Measurements from ENCODE around the gene MGRN1.

The MGRN1 gene

DNA sequence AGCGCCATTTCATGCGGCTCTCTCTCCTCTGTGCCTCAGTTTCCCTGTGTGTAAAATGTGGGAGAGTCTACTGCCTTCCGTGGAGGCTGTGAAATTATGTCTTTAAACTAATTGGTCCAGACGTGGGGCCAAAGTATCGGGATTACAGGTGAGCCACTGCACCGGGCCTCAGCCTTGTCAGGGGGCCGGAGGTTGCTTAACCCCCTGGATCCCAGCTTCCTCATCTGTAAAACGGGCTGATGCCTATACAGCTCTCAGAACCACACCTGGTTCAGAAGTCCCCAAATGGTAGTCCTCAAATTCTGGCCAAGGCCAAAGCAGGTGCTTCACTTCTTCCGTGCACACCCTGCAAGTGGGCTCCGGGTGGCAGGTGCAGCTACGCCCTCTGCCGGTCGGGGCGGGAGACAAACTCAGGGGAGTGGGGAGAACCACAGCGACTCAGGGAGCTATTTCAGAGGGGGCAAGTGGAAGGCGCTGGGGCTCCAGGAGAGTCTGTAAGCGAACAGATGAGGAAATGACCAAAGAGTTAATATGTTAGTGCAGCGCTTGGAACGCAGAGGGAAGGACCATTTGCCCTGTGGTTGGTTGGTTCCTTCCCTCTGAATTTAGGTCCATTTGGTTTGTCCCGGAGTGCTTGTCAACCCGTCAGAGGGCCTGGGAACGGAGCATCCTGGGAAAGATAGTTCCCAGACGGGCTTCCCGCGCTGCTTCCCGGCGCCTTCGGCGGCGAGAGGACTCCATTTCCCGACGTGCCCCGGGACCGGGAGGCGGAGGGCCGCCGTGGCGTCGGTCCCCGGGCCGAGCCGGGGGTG is at the start of gene MGRN1:
TSS of gene MGRN1 (plus strand) at position 812 of the 812 bp plus-strand sequence. CDS start 135 bp downstream, outside the sequence.
- peak; percentile 96 for DNase-seq

DNA sequence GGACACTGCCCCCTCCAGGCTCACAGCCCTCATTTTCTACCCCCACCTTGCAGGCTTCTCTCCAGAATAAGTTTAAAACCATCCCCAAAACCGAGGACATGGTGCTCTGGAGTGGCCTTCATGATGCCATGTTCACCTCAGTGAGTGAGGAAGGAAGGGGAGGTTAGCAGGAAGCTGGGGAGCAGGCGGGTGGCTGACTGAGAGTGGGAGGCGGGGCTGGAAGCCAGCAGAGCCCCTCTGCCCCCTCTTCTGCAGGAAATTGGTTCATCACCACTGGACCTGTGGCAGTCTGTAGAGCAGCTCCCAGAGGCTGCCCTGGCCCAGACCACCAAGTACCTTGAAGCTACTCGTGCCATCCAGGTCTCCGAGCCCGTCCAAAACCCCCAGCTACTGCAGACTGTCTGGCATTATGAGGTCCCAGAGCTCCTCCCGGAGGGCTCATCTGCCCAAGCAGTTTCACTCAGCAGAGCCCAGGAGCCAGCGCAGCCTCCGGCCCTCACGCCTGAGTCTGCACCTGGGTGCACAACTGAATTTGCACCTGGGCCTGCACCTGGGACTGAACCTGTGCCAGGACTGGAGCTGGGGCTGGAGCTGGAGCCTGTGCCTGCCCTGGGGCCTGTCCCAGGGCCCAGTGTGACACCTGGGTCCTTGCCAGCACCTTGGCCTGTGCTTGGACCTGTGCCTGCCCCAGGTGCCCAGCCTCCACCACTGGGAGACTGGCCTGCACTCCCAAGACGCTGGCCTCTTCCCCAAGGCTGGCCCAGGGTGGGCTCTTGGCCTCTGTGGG is 49.5 kb upstream of the MGRN1 start:
- DNase-seq = no peak

DNA sequence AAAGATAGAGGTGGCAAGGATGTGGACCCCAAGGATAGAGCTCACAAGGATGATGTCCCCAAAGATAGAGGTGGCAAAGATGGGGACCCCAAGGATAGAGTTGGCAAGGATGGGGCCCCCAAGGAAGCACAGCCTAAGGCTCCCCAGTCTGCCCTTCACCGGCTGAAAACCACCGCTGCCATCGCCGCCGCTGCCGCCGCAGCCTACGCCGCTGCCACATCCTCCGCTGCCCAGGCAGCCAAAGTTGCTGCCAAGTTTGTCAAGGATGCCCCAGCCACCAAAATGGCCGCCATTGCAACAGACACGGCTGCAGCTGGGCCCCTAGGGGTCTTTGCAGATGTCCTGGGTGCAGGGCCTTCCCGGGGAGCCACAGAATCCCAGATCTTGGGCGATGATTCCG is 48.6 kb upstream of the MGRN1 start:
- no peak for DNase-seq

DNA sequence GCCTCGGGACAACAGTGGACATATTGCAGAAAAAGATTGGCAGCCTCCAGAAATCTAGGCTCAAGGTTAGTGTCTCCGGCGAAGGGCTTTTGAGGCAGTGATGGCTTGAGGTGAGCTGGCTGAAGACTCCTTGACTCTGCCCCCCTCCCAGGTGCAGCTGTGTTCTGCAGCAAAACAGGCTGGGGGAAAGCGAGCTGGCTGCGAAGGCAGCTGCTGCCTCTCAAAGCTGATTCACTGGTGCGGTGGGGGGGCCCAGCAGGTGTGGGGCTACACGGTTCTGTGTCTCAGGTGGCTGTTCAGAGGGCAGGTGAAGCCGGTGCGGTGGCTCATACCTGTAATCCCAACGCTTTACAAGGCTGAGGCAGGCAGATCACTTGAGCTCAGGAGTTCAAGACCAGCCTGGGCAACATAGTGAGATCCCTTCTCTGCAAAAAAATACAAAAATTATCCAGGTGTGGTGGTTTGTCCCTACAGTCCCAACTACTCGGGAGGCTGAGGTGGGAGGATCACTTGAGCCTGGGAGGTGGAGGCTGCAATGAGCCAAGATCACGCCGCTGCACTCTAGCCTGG is 45.6 kb upstream of the MGRN1 start:
- no peak for DNase-seq

DNA sequence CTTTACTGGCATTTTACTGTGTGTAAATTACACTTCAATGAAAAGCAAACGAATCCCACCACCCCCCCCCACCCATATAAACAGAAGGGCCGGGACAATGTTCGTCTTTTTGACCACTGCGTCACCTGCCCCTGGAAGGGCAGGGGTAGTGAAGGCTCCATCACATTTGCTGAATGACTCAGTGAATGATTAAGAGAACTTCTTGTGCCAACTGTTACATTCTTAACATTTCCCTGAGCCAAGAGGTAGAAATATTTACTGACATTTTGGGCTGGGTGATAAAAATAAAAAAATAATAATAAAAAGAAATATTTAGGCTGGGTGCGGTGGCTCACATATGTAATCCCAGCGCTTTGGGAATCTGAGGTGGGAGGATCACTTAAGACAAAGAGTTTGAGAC is 44.4 kb upstream of the MGRN1 start:
- DNase-seq = no peak

DNA sequence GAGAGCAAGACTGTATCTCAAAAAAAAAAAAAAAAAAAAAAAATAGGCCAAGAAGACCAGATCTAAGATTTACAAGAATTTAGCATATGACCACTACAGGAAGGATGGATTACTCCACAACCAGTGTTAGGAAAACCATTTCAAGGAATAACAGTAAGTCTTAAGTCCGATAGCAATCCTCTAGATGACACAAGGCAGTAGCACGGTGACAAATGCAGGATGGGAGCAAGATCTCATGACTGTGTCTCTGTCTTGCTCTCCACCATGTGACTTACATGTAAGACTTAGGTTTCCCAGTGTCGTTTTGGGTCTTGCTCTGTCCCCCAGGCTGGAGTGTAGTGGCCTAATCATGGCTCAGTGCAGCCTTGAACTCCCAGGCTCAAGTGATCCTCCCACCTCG is 40.7 kb upstream of the MGRN1 start:
- no peak for DNase-seq

DNA sequence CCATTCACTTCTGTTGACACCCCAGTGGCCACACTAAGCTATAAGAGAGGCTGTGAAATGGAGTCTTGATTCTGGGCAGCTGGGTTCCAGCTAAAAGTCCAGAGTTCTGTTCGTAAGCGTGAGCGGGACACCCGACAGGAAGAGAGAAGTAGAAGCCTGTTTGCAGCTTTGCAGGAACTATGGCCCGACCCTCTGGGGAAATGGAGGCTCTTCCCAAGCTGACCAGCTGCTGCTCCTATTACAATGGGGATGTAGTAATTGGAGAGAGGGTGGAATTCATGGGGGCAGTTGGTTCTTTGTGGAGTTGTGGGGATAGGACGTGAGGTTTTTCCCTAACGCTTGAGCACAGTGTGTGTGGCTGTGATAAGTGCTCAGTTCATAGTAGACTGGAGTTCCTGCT is 38.3 kb upstream of the MGRN1 start:
- DNase-seq = no peak

DNA sequence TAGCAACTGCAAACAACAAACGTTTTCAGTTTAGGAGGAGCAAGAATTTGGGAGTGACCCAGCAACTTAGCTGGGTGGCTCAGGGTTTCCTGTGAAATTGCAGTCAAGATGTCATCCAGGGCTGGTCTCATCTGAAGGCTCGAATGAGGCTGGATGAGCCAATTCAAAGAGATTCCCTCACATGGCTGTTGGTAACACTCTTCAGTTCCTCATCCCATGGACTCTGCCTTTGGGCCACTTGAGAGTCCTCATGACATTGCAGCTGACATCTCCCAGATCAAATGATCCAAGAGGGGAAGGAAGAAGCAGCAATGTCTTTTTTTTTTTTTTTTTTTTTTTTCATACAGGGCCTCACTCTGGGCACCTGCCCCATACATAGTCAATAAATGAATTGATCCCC is 36.2 kb upstream of the MGRN1 start:
- no peak for DNase-seq

DNA sequence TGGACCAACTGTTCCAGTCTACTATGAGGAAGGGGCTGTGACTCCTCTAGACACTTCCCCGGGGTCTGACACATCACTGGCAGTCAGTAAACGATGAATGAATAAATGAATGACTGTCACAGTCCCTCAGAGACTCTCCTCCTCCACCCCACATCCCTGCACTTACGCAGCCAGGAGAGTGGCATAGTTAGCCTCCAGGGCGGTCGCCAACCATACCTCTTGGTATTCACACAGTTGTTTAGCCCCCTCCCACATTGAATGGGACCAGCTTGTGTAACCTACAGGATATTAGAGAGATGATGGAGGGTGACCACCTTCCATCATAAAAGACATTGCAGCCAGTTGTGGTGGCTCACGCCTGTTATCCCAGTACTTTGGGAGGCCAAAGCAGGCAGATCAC is 35.7 kb upstream of the MGRN1 start:
- DNase-seq = no peak

DNA sequence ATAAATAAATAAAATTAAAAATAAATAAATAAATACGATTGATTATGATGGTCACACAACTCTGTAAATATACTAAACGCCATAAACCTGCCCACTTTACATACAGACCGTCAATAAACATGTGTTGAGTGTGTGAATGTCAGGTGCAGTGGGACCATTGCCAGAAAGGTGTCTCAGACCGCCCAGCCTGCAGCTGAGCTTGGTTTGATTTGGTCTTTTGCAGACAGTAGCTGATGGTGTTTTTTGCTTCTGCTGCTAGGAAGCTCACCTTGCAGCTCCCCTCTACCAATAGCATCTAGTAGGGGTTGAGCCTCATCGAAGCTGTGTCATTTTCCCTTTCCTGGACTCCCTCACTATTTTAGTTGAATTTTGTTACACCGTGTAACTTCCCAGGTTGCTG is 33.4 kb upstream of the MGRN1 start:
- no peak for DNase-seq

DNA sequence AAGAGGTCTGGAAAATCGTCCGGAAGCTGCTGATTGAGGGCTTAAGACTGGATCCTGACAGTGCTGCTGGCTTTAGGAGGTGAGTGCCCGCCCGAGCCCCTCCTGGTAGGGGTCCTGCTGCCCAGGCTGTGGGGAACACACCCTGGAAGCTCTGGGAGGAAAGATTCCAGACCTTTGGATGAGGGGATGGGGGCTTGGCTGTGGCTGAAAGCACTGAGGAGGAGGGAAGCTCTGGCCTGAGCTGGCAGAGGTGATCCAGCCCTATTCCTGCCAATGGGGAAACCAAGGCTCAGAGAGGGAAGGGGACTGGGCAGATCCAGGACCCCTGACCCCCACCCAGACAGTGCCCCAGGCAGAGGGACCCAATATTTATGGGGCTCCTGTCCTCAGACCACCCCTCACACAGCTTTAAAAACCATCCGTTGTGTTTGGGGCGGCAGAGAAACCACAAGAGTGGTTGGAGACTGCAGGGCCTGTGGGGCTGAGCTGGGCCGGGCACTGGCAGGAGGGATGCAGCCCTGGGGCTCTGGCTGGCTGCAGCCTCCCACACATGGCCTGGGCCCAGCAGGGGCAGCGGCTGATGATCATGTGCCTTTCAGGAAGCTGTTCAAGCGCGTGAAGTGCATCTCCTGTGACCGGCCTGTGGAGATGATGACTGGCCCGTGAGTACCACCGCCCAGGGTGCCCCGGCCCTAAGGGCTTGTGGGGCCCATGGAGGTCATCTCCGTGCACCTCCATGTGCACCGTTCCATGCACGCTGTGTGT is 32.7 kb upstream of the MGRN1 start:
- DNase-seq = no peak

DNA sequence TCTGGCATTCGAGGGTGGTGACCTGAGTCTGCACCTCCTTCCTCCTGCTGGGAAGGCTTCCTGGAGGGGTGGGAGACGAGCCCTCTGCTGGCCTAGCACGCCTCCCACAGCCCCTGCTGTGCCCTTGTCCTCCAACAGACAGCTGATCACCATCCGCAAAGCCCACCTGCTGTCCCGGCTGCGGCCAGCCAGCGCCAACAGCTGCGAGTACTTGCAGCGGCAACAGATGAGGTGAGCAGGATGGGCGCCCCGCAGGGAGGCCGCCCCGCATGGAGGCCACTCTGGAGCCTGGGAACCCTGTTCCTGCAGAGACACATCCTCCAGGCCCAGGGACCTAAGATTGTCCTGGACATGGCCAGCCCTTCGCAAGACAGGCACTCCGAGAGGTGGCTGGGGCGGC is 31.5 kb upstream of the MGRN1 start:
- DNase-seq = no peak

DNA sequence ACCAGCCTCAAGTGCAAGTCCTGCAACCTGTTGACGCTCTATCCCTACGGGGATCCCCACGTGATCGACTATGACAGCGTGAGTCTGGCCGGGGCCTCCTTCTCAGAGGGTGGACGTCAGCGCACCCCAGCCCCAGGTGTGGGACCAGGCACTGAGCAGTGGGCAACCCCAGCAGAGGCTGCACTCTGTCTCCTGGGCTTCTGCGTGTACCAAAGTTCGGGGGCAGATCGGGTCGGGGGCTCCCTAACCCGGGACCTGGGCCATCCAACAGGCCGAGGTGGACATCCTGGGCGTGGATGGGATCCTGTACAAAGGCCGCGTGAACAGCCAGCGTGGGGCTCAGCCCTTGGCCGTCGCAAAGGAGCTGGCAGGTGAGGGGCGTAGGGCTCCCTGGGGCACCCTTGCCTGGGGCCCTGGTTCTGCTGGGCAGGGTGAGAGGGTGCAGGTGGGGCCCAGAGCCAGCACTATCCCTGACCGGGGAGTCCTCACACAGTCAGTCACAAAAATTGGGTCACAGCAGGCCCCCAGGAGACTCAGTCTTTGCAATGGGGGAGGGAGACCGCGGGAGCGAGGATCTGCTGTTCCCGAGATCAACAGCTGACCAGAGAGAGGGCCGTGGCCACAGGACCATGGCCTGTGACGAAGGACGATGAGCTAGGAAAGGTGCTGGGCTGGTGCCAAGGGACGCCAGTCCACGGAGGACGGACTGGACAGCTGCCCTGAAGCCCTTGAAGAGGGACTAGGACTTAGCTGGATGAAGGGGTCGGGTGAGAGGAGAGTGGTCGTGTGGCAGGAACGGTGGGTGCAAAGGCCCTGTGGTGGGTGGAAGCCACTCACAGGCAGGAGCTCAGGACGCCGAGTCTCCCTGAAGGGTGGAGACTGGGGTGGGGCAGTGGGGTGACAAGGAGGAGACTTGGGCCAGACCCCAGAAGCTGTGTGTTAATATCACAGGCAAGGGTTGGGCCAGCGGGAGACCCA is 29.9 kb upstream of the MGRN1 start:
- no peak for DNase-seq

DNA sequence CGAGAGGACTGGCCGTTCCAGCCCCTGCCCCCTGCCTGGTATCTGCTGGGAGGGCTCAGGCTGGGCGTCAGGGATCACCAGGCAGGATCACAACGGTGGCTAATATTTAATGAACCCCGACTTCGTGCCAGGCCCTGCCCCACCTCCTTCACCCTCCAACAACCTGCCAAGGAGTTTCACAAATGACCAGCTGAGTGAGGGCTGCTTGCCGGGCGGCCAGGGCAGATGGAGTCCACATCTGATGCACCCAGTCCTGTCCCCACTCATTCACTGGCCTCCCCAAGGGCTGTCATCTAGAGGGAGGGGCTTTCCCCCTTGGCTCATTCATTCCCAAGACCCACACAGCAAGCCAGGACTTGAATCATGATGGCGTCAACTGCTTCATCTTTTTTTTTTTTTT is 27.5 kb upstream of the MGRN1 start:
- no peak for DNase-seq

DNA sequence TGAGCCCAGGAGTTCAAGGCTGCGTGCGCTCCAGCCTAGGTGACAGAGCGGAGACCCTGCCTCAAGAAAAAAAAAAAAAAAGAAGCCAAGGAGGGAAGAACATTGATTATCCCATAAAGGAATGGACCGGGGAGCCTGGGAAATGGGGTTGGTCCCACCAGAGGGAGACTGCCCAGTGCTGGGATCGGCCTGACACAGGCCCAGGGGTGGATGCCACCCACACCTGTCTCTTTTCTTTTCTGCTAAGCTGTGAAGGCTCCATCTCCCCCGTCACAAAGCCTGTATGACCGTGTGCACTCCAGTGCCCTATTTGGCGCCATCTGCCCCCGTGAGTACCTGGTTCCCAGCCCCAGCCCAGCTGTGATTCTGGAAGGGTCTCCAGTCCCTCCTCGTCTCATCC is 25.6 kb upstream of the MGRN1 start:
- no peak for DNase-seq

DNA sequence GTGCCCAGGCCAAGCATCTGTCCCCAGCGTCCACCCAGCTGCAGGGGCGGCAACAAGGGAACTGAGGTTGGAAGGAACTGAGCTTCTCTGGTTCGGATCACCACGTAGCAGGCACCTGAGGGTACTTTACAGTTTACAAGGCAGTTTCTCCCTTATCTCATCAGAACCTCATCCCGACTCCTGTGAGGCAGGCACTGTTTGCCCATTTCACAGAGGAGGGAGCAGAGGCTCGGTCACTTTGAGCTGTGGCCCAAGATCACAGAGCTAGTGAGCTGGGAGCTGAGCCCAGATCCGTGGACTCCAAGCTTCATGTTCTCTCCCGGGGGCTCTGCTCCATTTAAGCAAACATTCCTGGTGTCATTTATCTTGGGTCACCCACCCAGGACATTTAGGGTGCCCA is 25.1 kb upstream of the MGRN1 start:
- DNase-seq = no peak

DNA sequence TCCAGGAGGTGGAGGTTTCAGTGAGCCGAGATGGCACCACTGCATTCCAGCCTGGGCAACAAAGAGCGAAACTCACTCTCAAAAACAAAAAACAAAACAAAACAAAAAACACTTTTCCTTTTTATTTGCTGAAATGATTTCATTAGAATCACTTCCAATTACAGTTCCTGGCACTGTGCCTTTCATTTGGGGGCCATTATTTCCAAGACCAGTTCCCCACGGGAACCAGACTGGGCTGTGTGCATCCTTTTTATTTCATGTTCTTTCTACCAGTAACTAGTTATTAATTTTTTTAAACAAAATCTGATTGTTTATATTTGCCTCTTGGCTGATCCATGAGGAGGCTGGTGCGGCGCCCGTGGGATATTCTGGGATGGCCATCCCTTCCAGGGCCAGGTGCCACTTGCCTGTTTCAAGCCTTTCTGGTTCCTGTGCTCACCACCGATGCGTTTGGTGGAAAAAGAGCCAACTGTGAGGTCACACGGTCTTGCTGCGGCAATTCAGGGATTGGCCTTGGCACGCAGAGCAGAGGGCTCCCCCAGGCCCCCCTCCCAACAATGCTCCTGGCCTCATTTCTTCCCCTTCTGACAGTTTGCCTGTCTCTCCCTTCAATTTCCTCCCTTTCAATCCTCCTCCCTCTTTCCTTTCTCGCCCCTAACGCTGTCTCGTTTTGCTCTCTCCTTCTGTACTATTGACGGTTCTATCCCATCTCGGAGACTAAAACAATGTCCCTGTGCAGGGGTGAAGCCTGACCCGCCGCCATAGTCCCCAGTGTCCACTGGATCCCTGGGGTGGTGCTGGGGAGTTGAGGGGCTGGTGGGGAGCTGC is 23.4 kb upstream of the MGRN1 start:
- peak in 1 of 2 donors; percentile 15 for DNase-seq

DNA sequence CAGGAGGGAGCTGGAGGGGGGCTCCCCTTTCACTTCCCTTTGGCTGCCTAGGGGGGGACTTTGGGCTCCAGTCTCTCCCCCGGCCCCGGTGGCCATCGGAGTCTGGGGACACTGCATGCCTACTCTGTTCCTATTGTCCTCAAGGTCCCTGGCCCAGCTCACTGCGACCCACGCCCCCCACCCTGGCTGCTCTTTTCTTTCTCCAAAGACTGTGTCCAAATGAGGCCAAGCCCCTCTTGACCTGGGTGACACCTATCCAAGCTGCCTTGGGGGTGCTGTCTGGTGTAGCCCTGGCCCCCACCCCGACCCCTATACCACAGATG is 22.8 kb upstream of the MGRN1 start:
- DNase-seq = no peak

DNA sequence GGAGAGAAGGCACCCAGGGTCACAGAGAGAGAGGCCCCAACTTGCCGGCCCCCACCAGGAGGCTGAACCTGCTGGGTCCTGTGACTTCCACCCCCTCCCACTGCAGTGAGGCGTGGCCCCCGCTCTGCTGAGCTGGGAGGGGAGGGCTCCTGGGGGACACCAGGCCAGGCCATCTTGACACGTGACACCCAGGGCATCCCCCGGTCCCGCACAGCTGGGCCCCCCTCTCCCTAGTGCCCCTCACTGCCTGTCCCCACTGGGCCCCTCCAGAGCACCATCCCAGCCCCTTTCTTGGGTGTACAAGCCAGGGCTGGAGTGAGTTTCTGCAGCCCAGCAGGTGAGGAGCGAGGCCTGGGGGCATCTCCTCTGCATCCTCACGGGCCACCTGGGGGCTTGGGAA is 22.3 kb upstream of the MGRN1 start:
- no peak for DNase-seq

DNA sequence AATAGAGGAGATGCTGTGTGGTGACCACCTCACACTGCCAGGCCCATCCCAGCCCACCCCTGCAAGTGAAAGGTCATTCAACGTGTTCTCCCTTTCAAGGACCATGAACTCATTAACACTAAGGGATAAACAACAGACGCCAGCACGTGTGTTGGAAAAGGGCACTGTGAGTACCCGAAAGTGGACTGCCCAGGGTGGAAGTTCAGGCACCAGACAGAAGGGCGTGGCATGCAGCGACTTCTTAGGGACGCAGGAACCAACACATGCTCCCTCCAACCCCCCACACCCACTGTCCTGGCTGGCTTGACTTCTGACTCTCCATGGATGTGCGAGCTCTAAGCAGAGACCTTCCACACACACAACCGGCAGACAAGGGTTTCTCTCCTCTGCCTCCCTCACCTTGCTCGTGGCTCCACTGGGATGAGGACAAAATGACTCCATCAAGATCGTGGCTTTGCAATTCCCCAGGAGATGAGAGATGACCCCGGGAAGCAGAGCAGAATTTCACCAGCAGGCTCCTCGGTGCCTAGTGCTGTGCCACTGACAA is 20.9 kb upstream of the MGRN1 start:
- no peak for DNase-seq

DNA sequence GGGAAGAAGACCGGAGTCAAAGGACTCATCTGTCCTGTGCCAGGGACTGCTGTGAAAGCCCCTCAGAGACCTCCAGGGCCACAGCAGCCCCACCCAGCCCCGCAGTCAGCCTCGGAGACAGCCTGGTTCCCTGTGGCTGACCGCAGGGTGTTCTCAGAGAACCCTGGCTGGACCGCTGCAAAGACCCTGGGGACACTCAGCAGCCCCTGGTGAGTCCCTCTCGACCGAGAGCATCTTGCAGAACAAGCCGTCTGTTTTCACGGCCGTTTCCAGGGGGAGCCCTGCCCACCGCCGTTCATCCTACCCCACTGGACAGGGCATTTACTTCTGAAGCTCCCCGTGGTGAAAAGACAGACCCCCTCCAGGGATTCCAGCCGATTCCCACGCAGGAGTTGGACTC is 20.2 kb upstream of the MGRN1 start:
- no peak for DNase-seq

Measured in hippocampal formation (tissue), 2 donors.